HL-60 (cell line): ENCODE results near the gene RTL10.
"Not testable (repeated sequence)": the region's sequence is repeated elsewhere in the genome, so short reads cannot be mapped to it uniquely, and the experiment has no call there.

Experiments used
- DNase-seq, 2 experiments: peaks; one replicate each; pipeline ENCODE4 v3.0.0-alpha.2; 2010 to 2020; ENCODE audit warnings: low read depth in 1 of 2, low spot score in 1 of 2
- H3K27ac ChIP-seq: fragments of 250-450 bp; sonication (Bioruptor Pico); replicated peaks from 2 replicates; pipeline ENCODE4 v1.5.1; 2020; ENCODE audit warnings: mild to moderate bottlenecking, moderate library complexity
- H3K27me3 ChIP-seq: fragments of 250-450 bp; sonication (Bioruptor Pico); 2 replicates; pipeline ENCODE4 v1.5.1; 2021; ENCODE audit warnings: mild to moderate bottlenecking, moderate library complexity; ENCODE audit not compliant: insufficient read depth, poor library complexity, severe bottlenecking
- H3K4me3 ChIP-seq: replicated peaks from 2 replicates; pipeline ENCODE4 v1.5.1; 2011; ENCODE audit warnings: mild to moderate bottlenecking, control low read depth, low read length; ENCODE audit not compliant: insufficient read depth
- GABPA ChIP-seq: IDR thresholded peaks from 2 replicates; pipeline ENCODE4 v1.6.1; 2012; ENCODE audit warnings: low read depth
- POLR2AphosphoS5 ChIP-seq: IDR thresholded peaks from 2 replicates; pipeline ENCODE4 v1.6.1; 2012; ENCODE audit warnings: low read depth
- SPI1 ChIP-seq: IDR thresholded peaks from 2 replicates; pipeline ENCODE4 v1.6.1; 2012; ENCODE audit warnings: low read depth, mild to moderate bottlenecking, borderline replicate concordance
- TF ChIP-seq, protein P1 (sequence below): IDR thresholded peaks from 2 replicates; pipeline ENCODE4 v1.6.1; 2012; ENCODE audit warnings: low read depth; ENCODE audit not compliant: insufficient replicate concordance
- TF ChIP-seq, protein P2 (sequence below): IDR thresholded peaks from one replicate; pipeline ENCODE4 v1.5.1; 2011; ENCODE audit warnings: low read length, control low read depth, inconsistent platforms; ENCODE audit not compliant: insufficient read depth

Gene RTL10

GRCh38 chr22:19884161-19884953 is 29.7 kb upstream of the RTL10 start:
- H3K27me3 ChIP-seq = no peaks in the 10 kb centered on the region
- no peak overlapping the region for H3K4me3 ChIP-seq
- TF ChIP-seq GABPA (no peak), POLR2AphosphoS5 (no peak)
- TF ChIP-seq, protein P1, sequence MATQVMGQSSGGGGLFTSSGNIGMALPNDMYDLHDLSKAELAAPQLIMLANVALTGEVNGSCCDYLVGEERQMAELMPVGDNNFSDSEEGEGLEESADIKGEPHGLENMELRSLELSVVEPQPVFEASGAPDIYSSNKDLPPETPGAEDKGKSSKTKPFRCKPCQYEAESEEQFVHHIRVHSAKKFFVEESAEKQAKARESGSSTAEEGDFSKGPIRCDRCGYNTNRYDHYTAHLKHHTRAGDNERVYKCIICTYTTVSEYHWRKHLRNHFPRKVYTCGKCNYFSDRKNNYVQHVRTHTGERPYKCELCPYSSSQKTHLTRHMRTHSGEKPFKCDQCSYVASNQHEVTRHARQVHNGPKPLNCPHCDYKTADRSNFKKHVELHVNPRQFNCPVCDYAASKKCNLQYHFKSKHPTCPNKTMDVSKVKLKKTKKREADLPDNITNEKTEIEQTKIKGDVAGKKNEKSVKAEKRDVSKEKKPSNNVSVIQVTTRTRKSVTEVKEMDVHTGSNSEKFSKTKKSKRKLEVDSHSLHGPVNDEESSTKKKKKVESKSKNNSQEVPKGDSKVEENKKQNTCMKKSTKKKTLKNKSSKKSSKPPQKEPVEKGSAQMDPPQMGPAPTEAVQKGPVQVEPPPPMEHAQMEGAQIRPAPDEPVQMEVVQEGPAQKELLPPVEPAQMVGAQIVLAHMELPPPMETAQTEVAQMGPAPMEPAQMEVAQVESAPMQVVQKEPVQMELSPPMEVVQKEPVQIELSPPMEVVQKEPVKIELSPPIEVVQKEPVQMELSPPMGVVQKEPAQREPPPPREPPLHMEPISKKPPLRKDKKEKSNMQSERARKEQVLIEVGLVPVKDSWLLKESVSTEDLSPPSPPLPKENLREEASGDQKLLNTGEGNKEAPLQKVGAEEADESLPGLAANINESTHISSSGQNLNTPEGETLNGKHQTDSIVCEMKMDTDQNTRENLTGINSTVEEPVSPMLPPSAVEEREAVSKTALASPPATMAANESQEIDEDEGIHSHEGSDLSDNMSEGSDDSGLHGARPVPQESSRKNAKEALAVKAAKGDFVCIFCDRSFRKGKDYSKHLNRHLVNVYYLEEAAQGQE = no peak
- TF ChIP-seq, protein P2, sequence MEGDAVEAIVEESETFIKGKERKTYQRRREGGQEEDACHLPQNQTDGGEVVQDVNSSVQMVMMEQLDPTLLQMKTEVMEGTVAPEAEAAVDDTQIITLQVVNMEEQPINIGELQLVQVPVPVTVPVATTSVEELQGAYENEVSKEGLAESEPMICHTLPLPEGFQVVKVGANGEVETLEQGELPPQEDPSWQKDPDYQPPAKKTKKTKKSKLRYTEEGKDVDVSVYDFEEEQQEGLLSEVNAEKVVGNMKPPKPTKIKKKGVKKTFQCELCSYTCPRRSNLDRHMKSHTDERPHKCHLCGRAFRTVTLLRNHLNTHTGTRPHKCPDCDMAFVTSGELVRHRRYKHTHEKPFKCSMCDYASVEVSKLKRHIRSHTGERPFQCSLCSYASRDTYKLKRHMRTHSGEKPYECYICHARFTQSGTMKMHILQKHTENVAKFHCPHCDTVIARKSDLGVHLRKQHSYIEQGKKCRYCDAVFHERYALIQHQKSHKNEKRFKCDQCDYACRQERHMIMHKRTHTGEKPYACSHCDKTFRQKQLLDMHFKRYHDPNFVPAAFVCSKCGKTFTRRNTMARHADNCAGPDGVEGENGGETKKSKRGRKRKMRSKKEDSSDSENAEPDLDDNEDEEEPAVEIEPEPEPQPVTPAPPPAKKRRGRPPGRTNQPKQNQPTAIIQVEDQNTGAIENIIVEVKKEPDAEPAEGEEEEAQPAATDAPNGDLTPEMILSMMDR = no peak
- DNase-seq = no peak
- H3K27ac ChIP-seq = no peak overlapping the region

GRCh38 chr22:19883446-19883845 is 28.8 kb upstream of the RTL10 start:
- not testable (repeated sequence) for DNase-seq, H3K27me3 ChIP-seq, H3K27ac ChIP-seq, H3K4me3 ChIP-seq

DNA sequence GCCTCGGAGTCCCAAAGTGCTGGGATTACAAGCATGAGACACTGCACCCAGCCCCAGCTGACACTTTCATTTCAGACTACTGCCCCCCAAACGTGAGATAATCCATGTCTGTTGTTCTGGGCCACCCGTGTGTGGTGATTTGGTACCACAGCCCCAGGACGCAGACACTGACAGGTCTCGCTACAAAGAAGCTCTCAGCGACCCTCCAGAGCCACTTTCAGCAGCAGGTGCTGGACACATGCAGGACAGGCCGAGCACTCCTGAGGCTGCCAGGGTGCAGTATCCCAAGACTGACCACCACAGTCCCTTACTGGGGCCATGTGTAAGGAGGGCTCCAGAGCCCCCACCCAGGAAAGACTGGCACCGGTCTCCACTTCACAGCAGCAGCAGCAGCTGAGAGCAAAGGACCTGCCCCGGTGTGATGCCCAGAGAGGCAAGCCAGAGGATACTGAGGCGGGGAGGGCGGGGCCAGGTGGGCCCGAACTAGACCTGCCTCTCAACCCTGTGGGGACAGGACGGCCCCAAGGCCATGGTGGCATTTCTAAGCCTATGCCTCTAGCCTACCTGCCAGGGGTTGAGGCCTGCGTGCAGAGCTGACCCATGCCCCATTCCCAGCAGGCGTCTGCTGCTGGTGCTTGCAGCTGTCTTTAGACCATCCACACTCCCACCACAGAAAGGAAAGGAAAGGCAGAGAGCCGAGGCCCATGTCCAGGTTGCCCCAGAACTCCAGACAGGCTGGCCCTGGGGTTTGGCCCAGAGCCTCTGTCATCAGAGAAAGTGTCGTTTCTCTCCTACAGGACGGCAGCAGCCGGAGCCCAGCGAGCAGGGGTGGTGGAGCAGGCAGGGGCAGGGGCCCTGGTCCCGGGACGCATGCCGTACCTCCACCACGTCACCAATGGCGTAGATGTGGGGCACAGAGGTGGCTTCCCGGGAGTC is 28.0 kb upstream of the RTL10 start:
- no peak overlapping the region for H3K27ac ChIP-seq
- TF ChIP-seq POLR2AphosphoS5 = no peak
- no peak for TF ChIP-seq SPI1
- TF ChIP-seq GABPA = no peak
- TF ChIP-seq, protein P2 = no peak
- TF ChIP-seq, protein P1 = no peak
- DNase-seq = no peak

More for the DNA sequence above, 28.0 kb upstream of the RTL10 start:
- H3K4me3 ChIP-seq = no peak overlapping the region
- no peaks in the 10 kb centered on the region for H3K27me3 ChIP-seq
